ENCODE results near the gene CCNH. TPM values are rescaled to one million over a fixed set of nuclear protein-coding genes. Genes with fewer than 3 reads are reported as not detected.

CCNH gene
- total RNA-seq, 1 experiment from 2014 or later = 44.0 TPM

DNA sequence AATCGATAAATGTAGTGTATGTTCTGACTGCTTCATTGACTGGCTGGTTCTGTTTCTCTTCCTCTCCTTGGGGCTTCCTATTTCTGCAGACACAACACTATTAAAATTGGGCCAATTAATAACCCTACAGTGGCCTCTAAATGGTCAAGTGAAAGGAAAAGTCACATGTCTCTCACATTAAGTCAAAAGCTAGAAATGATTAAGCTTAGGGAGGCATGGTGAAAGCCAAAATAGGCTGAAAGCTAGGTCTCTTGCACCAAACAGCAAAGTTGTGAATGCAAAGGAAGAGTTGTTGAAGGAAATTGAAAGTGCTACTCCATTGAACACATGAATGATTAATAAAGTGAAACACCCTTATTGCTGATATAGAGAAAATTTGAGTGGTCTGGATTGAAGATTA is 58.2 kb downstream of the CCNH start:
- ChIA-PET CTCF (no interaction called here), POLR2A (no interaction called here)
- in situ Hi-C loops (cut with HindIII; ENCODE audit: low pct_unique_long_range_greater_than_20kb, low sequenced_read_pairs) (no loop called here), intact Hi-C loops (cut with micrococcal nuclease; ENCODE audit: unreplicated experiment) (no loop called here)
- Histone ChIP-seq H3K4me3 (ENCODE audit: low read depth in 2 of 2, low read length in 2 of 2) (no peak overlapping the region), H3K27me3 (ENCODE audit: control insufficient read depth, insufficient read depth, low read length) (no peaks in the 10 kb centered on the region), H3K36me3 (ENCODE audit: control insufficient read depth, insufficient read depth, low read length) (peaks cover 11% of the 10 kb centered on the region; the same call in 1 of the 2 replicates), H3K4me1 (ENCODE audit: control insufficient read depth, insufficient read depth, low read length) (no peaks in the 10 kb centered on the region), H3K9me3 (ENCODE audit: control insufficient read depth, insufficient read depth, low read depth, low read length) (no peaks in the 10 kb centered on the region), H3K27ac (ENCODE audit: low read length) (no peak overlapping the region)
- DNase-seq (ENCODE audit: low read depth, low spot score) (no peak), ATAC-seq (no peak)
- no peak for TF ChIP-seq POLR2AphosphoS5 (IDR thresholded peaks at IDR 0.05; ENCODE audit: low read depth, low read length)
- TF ChIP-seq, protein P1, sequence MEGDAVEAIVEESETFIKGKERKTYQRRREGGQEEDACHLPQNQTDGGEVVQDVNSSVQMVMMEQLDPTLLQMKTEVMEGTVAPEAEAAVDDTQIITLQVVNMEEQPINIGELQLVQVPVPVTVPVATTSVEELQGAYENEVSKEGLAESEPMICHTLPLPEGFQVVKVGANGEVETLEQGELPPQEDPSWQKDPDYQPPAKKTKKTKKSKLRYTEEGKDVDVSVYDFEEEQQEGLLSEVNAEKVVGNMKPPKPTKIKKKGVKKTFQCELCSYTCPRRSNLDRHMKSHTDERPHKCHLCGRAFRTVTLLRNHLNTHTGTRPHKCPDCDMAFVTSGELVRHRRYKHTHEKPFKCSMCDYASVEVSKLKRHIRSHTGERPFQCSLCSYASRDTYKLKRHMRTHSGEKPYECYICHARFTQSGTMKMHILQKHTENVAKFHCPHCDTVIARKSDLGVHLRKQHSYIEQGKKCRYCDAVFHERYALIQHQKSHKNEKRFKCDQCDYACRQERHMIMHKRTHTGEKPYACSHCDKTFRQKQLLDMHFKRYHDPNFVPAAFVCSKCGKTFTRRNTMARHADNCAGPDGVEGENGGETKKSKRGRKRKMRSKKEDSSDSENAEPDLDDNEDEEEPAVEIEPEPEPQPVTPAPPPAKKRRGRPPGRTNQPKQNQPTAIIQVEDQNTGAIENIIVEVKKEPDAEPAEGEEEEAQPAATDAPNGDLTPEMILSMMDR (IDR thresholded peaks at IDR 0.05) = no peak
- TF ChIP-seq REST (IDR thresholded peaks at IDR 0.05; ENCODE audit: insufficient read depth in 1 of 2, low read depth in 2 of 2, low read length in 1 of 2) = no peak
- no peak for TF ChIP-seq TCF7L2 (IDR thresholded peaks at IDR 0.05; ENCODE audit: low read depth, low read length)
- no peak for TF ChIP-seq SIN3A (IDR thresholded peaks at IDR 0.05; ENCODE audit: borderline replicate concordance, insufficient read depth, low read depth, low read length)
- BruUV-seq (replicated peaks) = no TSS peak

- H3K4me1 ChIP-seq (ENCODE audit: control insufficient read depth, insufficient read depth, low read length) = no peaks in the 10 kb centered on the region
- CTCF ChIA-PET = no interaction called here
- no peaks in the 10 kb centered on the region for H3K9me3 ChIP-seq (ENCODE audit: control insufficient read depth, insufficient read depth, low read depth, low read length)
- peaks cover 17% of the 10 kb centered on the region; the same call in 1 of the 2 replicates for H3K36me3 ChIP-seq (ENCODE audit: control insufficient read depth, insufficient read depth, low read length)
- intact Hi-C loops (cut with micrococcal nuclease; ENCODE audit: unreplicated experiment) = no loop called here
- no peak overlapping the region for H3K4me3 ChIP-seq (ENCODE audit: low read depth in 2 of 2, low read length in 2 of 2)
- no peaks in the 10 kb centered on the region for H3K27me3 ChIP-seq (ENCODE audit: control insufficient read depth, insufficient read depth, low read length)
- no TSS peak for BruUV-seq (replicated peaks)
- no peak overlapping the region for H3K27ac ChIP-seq (ENCODE audit: low read length)
- ATAC-seq (no peak), DNase-seq (ENCODE audit: low read depth, low spot score) (no peak)
- TF ChIP-seq TCF7L2 (IDR thresholded peaks at IDR 0.05; ENCODE audit: low read depth, low read length) = no peak
- TF ChIP-seq SIN3A (IDR thresholded peaks at IDR 0.05; ENCODE audit: borderline replicate concordance, insufficient read depth, low read depth, low read length) = no peak
- TF ChIP-seq POLR2AphosphoS5 (IDR thresholded peaks at IDR 0.05; ENCODE audit: low read depth, low read length) = no peak
- no peak for TF ChIP-seq REST (IDR thresholded peaks at IDR 0.05; ENCODE audit: insufficient read depth in 1 of 2, low read depth in 2 of 2, low read length in 1 of 2)
- TF ChIP-seq, protein P1 (IDR thresholded peaks at IDR 0.05) = no peak
- POLR2A ChIA-PET = no interaction called here
- in situ Hi-C loops (cut with HindIII; ENCODE audit: low pct_unique_long_range_greater_than_20kb, low sequenced_read_pairs) = no loop called here
Measured at GRCh38 chr5:87347841-87348240, 64.9 kb downstream of the CCNH start.

Measured in Panc1 (cell line).